PFSK-1 (cell line): Measurements from ENCODE around the gene DNTTIP2.

Experiments used
- FOXP2 ChIP-seq: optimal IDR thresholded peaks from 2 replicates; pipeline ENCODE3; 2011; ENCODE audit warnings: borderline replicate concordance, control low read depth, inconsistent platforms; ENCODE audit not compliant: insufficient read depth; ENCODE audit errors: extremely low read length, extremely low read depth
- POLR2AphosphoS5 ChIP-seq: IDR thresholded peaks from 2 replicates; pipeline ENCODE4 v1.6.1; 2012; ENCODE audit warnings: low read depth, mild to moderate bottlenecking, control low read depth, low read length, moderate library complexity
- REST ChIP-seq, 2 experiments: IDR thresholded peaks; 2 replicates each; pipeline versions ENCODE4 v1.6.1 to v1.8.0; 2011 to 2012; ENCODE audit warnings: low read depth in 2 of 2, low read length in 2 of 2, control low read depth in 1 of 2, inconsistent platforms in 1 of 2, mild to moderate bottlenecking in 1 of 2, moderate library complexity in 1 of 2; ENCODE audit not compliant: insufficient read depth in 1 of 2
- SIN3A ChIP-seq: IDR thresholded peaks from 2 replicates; pipeline ENCODE4 v1.6.1; 2012; ENCODE audit warnings: mild to moderate bottlenecking, low read length, moderate library complexity, borderline replicate concordance; ENCODE audit not compliant: insufficient read depth
- TAF1 ChIP-seq: IDR thresholded peaks from 2 replicates; pipeline ENCODE4 v1.6.1; 2012; ENCODE audit warnings: low read length, control low read depth, borderline replicate concordance; ENCODE audit not compliant: insufficient read depth

The DNTTIP2 gene

GRCh38 chr1:93876244-93876643 is 2.8 kb downstream of the DNTTIP2 start:
- TF ChIP-seq REST (IDR thresholded peaks at IDR 0.05; ENCODE audit: insufficient read depth in 1 of 2, low read depth in 2 of 2, low read length in 2 of 2) (no peak), POLR2AphosphoS5 (no peak), FOXP2 (no peak), TAF1 (no peak), SIN3A (no peak)

- TF ChIP-seq TAF1, result no peak
- no peak for TF ChIP-seq REST (IDR thresholded peaks at IDR 0.05; ENCODE audit: insufficient read depth in 1 of 2, low read depth in 2 of 2, low read length in 2 of 2)
- no peak for TF ChIP-seq FOXP2
- TF ChIP-seq SIN3A, result no peak
- no peak for TF ChIP-seq POLR2AphosphoS5
Observed at GRCh38 chr1:93874025-93874651, 4.9 kb downstream of the DNTTIP2 start.

GRCh38 chr1:93871366-93871765 is 7.6 kb downstream of the DNTTIP2 start:
- TF ChIP-seq TAF1, result no peak
- TF ChIP-seq REST (IDR thresholded peaks at IDR 0.05; ENCODE audit: insufficient read depth in 1 of 2, low read depth in 2 of 2, low read length in 2 of 2), result no peak
- no peak for TF ChIP-seq FOXP2
- TF ChIP-seq POLR2AphosphoS5, result no peak
- TF ChIP-seq SIN3A, result no peak

GRCh38 chr1:93869653-93870052 is 9.4 kb downstream of the DNTTIP2 start:
- TF ChIP-seq FOXP2 (no peak), SIN3A (no peak), REST (IDR thresholded peaks at IDR 0.05; ENCODE audit: insufficient read depth in 1 of 2, low read depth in 2 of 2, low read length in 2 of 2) (no peak), POLR2AphosphoS5 (no peak), TAF1 (no peak)

- TF ChIP-seq TAF1 (no peak), POLR2AphosphoS5 (no peak), REST (IDR thresholded peaks at IDR 0.05; ENCODE audit: insufficient read depth in 1 of 2, low read depth in 2 of 2, low read length in 2 of 2) (no peak), SIN3A (no peak), FOXP2 (no peak)
Observed at GRCh38 chr1:93865253-93865652, 13.8 kb downstream of the DNTTIP2 start.
